K562 (cell line): ENCODE results near the gene CHSY1. TPM values are rescaled to one million over a fixed set of nuclear protein-coding genes. Genes with fewer than 3 reads are reported as not detected.

Experiments used
- ATAC-seq: fragments of 200-7000 bp; cut with Tn5 transposase; 3 replicates; pipeline ENCODE4 v1.9.1; 2020; ENCODE audit warnings: moderate library complexity
- BruUV-seq: library from RNA; stranded (reverse); fragments of 400-500 nt; replicated peaks from 2 replicates; lab custom pipeline; 2021; lab: Mats Ljungman, UMichigan
- CTCF ChIA-PET: fragments of 300-600 bp; formaldehyde crosslinking; extraction: SDS; loops from one replicate; lab custom pipeline; 2021; ENCODE audit warnings: low intra/inter-chr PET ratio; lab: Yijun Ruan, JAX
- POLR2A ChIA-PET: fragments of 300-600, 350-650 bp; sonication (Branson Sonifier 250); formaldehyde crosslinking; extraction: SDS; loops from one replicate; lab custom pipeline; 2021; ENCODE audit warnings: antibody characterized with exemption, inconsistent platforms; lab: Yijun Ruan, JAX
- DNase-seq, 4 experiments: peaks; one replicate each; pipeline versions ENCODE4 v3.0.0 to v3.0.0-alpha.2; 2011 to 2018; ENCODE audit warnings: low spot score in 3 of 4, mixed read lengths in 3 of 4; ENCODE audit errors: extremely low read depth in 1 of 4
- FAIRE-seq: peaks from 2 replicates; lab custom pipeline; 2011; peaks lifted over from hg19 to GRCh38; lab: Jason Lieb, UNC
- H2AFZ ChIP-seq: 2 replicates; pipeline ENCODE4 v1.6.0; 2011; ENCODE audit warnings: low read depth, low read length, control low read depth, inconsistent platforms
- H3K27ac ChIP-seq: fragments of 200-600 bp; 3 replicates; pipeline ENCODE4 v1.8.0; 2011; ENCODE audit warnings: low read depth, mild to moderate bottlenecking, control low read depth, inconsistent platforms, low read length, moderate library complexity, mixed read lengths; ENCODE audit errors: extremely low read depth
- H3K27me3 ChIP-seq, 2 experiments: fragments of 300-600 bp in 1 of 2; 2 replicates in 1 of 2; 3 replicates in 1 of 2; pipeline versions ENCODE4 v1.6.0 to v1.8.0; 2011; ENCODE audit warnings: inconsistent platforms in 2 of 2, low read length in 2 of 2, mild to moderate bottlenecking in 1 of 2, mixed read lengths in 1 of 2, moderate library complexity in 1 of 2; ENCODE audit not compliant: control insufficient read depth in 2 of 2, insufficient read depth in 2 of 2
- H3K36me3 ChIP-seq: fragments of 300-600 bp; 3 replicates; pipeline ENCODE4 v1.8.0; 2011; ENCODE audit warnings: mild to moderate bottlenecking, low read length, inconsistent platforms; ENCODE audit not compliant: control insufficient read depth, insufficient read depth
- H3K4me1 ChIP-seq, 2 experiments: fragments of 200-600 bp in 1 of 2; replicated peaks in 1 of 2; 2 replicates in 1 of 2; 3 replicates in 1 of 2; pipeline versions ENCODE4 v1.5.1 to v1.8.0; 2011; ENCODE audit warnings: inconsistent platforms in 2 of 2, low read length in 2 of 2, mild to moderate bottlenecking in 1 of 2, mixed read lengths in 1 of 2, moderate library complexity in 1 of 2; ENCODE audit not compliant: control insufficient read depth in 2 of 2, insufficient read depth in 2 of 2
- H3K4me2 ChIP-seq: 2 replicates; pipeline ENCODE4 v1.6.1; 2011; ENCODE audit warnings: low read length, control low read depth, inconsistent platforms, mixed read lengths; ENCODE audit not compliant: insufficient read depth
- H3K4me3 ChIP-seq: fragments of 200-600 bp; sonication (generic), shearing (Covaris generic); 2 replicates; pipeline ENCODE4 v1.5.1; 2016; ENCODE audit warnings: control low read depth, inconsistent platforms
- H3K79me2 ChIP-seq: fragments of 200-600 bp; 3 replicates; pipeline ENCODE4 v1.8.0; 2011; ENCODE audit warnings: low read length, inconsistent platforms; ENCODE audit not compliant: control insufficient read depth, insufficient read depth
- H3K9ac ChIP-seq, 2 experiments: 2 replicates each; pipeline versions ENCODE4 v1.6.0 to v1.6.1; 2011; ENCODE audit warnings: low read depth in 2 of 2, low read length in 2 of 2, control low read depth in 1 of 2, inconsistent platforms in 1 of 2, mild to moderate bottlenecking in 1 of 2, mixed read lengths in 1 of 2; ENCODE audit not compliant: insufficient read depth in 1 of 2
- H3K9me1 ChIP-seq: one replicate; pipeline ENCODE4 v1.6.0; 2011; ENCODE audit warnings: inconsistent platforms, mild to moderate bottlenecking, low read length, moderate library complexity; ENCODE audit not compliant: control insufficient read depth, insufficient read depth
- H3K9me3 ChIP-seq: replicated peaks from 2 replicates; pipeline ENCODE4 v1.5.1; 2011; ENCODE audit warnings: low read depth, low read length, inconsistent platforms; ENCODE audit not compliant: control insufficient read depth, insufficient read depth
- H4K20me1 ChIP-seq: replicated peaks from 2 replicates; pipeline ENCODE4 v1.6.1; 2011; ENCODE audit warnings: low read length, inconsistent platforms, mixed read lengths; ENCODE audit not compliant: control insufficient read depth, insufficient read depth
- ARID2 ChIP-seq: fragments of 450-650 bp; IDR thresholded peaks from 2 replicates; pipeline ENCODE4 v1.6.1; 2017; ENCODE audit warnings: antibody characterized with exemption, mild to moderate bottlenecking
- C11orf30 ChIP-seq: fragments of 450-650 bp; IDR thresholded peaks from 2 replicates; pipeline ENCODE4 v1.6.1; 2016; ENCODE audit warnings: low read depth, mild to moderate bottlenecking
- FOXJ2 ChIP-seq: fragments of 200-800 bp; sonication (Bioruptor generic); IDR thresholded peaks from 2 replicates; pipeline ENCODE4 v1.6.1; 2016; ENCODE audit warnings: missing genetic modification characterization, missing compliant biosample characterization
- FOXJ3 ChIP-seq: sonication (generic); formaldehyde crosslinking; IDR thresholded peaks from 2 replicates; pipeline ENCODE4 v1.4.0; 2020; ENCODE audit warnings: mild to moderate bottlenecking, missing genetic modification reagents
- HDGF ChIP-seq: fragments of 450-650 bp; IDR thresholded peaks from 2 replicates; pipeline ENCODE4 v1.6.1; 2016
- MCM5 ChIP-seq: fragments of 450-650 bp; IDR thresholded peaks from 2 replicates; pipeline ENCODE4 v1.6.1; 2016; ENCODE audit warnings: low read depth
- MED1 ChIP-seq: sonication (generic); formaldehyde crosslinking; IDR thresholded peaks from 2 replicates; pipeline ENCODE4 v1.8.1; 2023; ENCODE audit warnings: missing genetic modification reagents, borderline replicate concordance
- MITF ChIP-seq: IDR thresholded peaks from 2 replicates; pipeline ENCODE4 v1.6.1; 2014; ENCODE audit warnings: antibody characterized with exemption
- NR3C1 ChIP-seq: sonication (generic); formaldehyde crosslinking; IDR thresholded peaks from 2 replicates; pipeline ENCODE4 v1.8.1; 2022; ENCODE audit warnings: missing genetic modification reagents
- PHF20 ChIP-seq: fragments of 450-650 bp; IDR thresholded peaks from 2 replicates; pipeline ENCODE4 v1.6.1; 2018; ENCODE audit not compliant: partially characterized antibody
- POLR2AphosphoS5 ChIP-seq: IDR thresholded peaks from 2 replicates; pipeline ENCODE4 v1.6.1; 2011; ENCODE audit warnings: mild to moderate bottlenecking, low read depth, low read length, moderate library complexity; ENCODE audit not compliant: control insufficient read depth, insufficient read depth
- RBM14 ChIP-seq: fragments of 200-400 bp; formaldehyde crosslinking; IDR thresholded peaks from 2 replicates; pipeline ENCODE4 v1.6.1; 2018; ENCODE audit warnings: low read depth, mild to moderate bottlenecking, low read length, moderate library complexity, borderline replicate concordance; ENCODE audit not compliant: insufficient read depth
- RHOXF2B ChIP-seq: fragments of 250-450 bp; sonication (Bioruptor Pico); conservative IDR thresholded peaks from 2 replicates; pipeline ENCODE4 v1.5.1; 2021
- SMC3 ChIP-seq: conservative IDR thresholded peaks from 2 replicates; pipeline ENCODE4 v1.6.1; 2011; ENCODE audit warnings: low read depth, low read length, improper control_type of control experiment; ENCODE audit not compliant: insufficient read depth
- STAT5B ChIP-seq: fragments of 250-450 bp; sonication (Bioruptor Pico); IDR thresholded peaks from 2 replicates; pipeline ENCODE4 v1.8.0; 2021; ENCODE audit warnings: mild to moderate bottlenecking, inconsistent platforms
- ZBTB11 ChIP-seq, 3 experiments: fragments of 200-800 bp in 1 of 3; fragments of 250-450 bp in 1 of 3; fragments of 450-650 bp in 1 of 3; sonication (Bioruptor Pico) in 1 of 3; sonication (Bioruptor generic) in 1 of 3; formaldehyde crosslinking in 1 of 3; IDR thresholded peaks; 2 replicates each; pipeline versions ENCODE4 v1.6.1 to v1.8.0; 2016 to 2022; ENCODE audit warnings: mild to moderate bottlenecking in 2 of 3, missing genetic modification characterization in 2 of 3, missing compliant biosample characterization in 1 of 3, moderate library complexity in 1 of 3
- ZNF76 ChIP-seq: fragments of 250-450 bp; sonication (Bioruptor Pico); IDR thresholded peaks from 2 replicates; pipeline ENCODE4 v1.4.0; 2020; ENCODE audit warnings: mild to moderate bottlenecking, moderate library complexity, borderline replicate concordance
- in situ Hi-C: fragments of 300-500 bp; cut with MboI; formaldehyde crosslinking; loops from 4 replicates; pipeline ENCODE4 v1.15.0; 2018; ENCODE audit warnings: inconsistent platforms, mixed read lengths
- intact Hi-C: fragments of 100-400 bp; cut with micrococcal nuclease; formaldehyde crosslinking; loops from 2 replicates; pipeline ENCODE4 v1.14.2; 2022
- polyA plus RNA-seq, 8 experiments: library from polyadenylated mRNA; depleted of rRNA in 4 of 8; stranded (reverse) in 5 of 8; unstranded in 3 of 8; fragments of >200 nt; fragmentation: Nextera tagmentation in 2 of 8; fragmentation: Illumina TruSeq in 1 of 8; extraction: Ambion mirVana in 2 of 8; extraction: Trizol in 1 of 8; gene quantifications; 2 replicates each; pipeline versions ENCODE4 v1.2.1 to v1.2.3, GENCODE V29; 2011 to 2014; ENCODE audit warnings: inconsistent platforms in 1 of 8, missing spikeins in 1 of 8
- total RNA-seq, 7 experiments: library from RNA; depleted of rRNA in 6 of 7; stranded (reverse); fragments of >200 nt in 6 of 7; fragmentation: Illumina TruSeq in 2 of 7; extraction: Trizol in 2 of 7; gene quantifications; 2 replicates each; pipeline versions ENCODE4 v1.2.1 to v1.2.3, GENCODE V29; 2011 to 2021; ENCODE audit warnings: low replicate concordance in 1 of 7

CHSY1 gene
- total and polyA plus RNA-seq, 9 of the 15 experiments (the other 6 are each of a cell fraction or from before 2014, with no cell fraction given): 7.0 to 16.4 (median 13.4) TPM

- peaks cover 2 to 4% of the 10 kb centered on the region in 2 experiments; a peak in 2 of 5 replicates for H3K4me1 ChIP-seq
- H3K4me2 ChIP-seq: no peak overlapping the region
- H3K27me3 ChIP-seq: no peaks in the 10 kb centered on the region
- no peaks in the 10 kb centered on the region for H4K20me1 ChIP-seq
- no peaks in the 10 kb centered on the region for H3K9me1 ChIP-seq
- peaks cover 3% of the 10 kb centered on the region; the same call in 1 of the 3 replicates for H3K36me3 ChIP-seq
- H3K9ac ChIP-seq: no peak overlapping the region
- ATAC-seq: no peak
- H3K79me2 ChIP-seq: peaks cover 72% of the 10 kb centered on the region
- ChIA-PET CTCF (no interaction called here), POLR2A (no interaction called here)
- no peak overlapping the region for H3K4me3 ChIP-seq
- H2AFZ ChIP-seq: no peak overlapping the region
- intact Hi-C loops (no loop called here), in situ Hi-C loops (no loop called here)
- DNase-seq: no peak
- FAIRE-seq: no peak
- no TSS peak for BruUV-seq
- H3K9me3 ChIP-seq: no peaks in the 10 kb centered on the region; the same call in 1 of the 2 replicates
- no peak overlapping the region for H3K27ac ChIP-seq
- TF ChIP-seq HDGF (no peak), PHF20 (no peak), ARID2 (no peak), SMC3 (no peak), C11orf30 (no peak), STAT5B (CRISPR knock-in tag) (no peak), ZNF76 (CRISPR knock-in tag) (no peak), MCM5 (no peak), RHOXF2B (no peak), FOXJ2 (tag) (no peak), RBM14 (no peak), NR3C1 (CRISPR knock-in tag) (no peak), ZBTB11 (CRISPR knock-in tag; IDR thresholded peaks at IDR 0.05) (no peak), MED1 (no peak), FOXJ3 (CRISPR knock-in tag) (no peak), MITF (no peak), POLR2AphosphoS5 (no peak)
Observed at GRCh38 chr15:101228313-101228712, 23.5 kb downstream of the CHSY1 start.
